ENCODE data around the gene ATP10A.

The ATP10A gene

GRCh38 chr15:25790000-25790660, 73.0 kb downstream of the ATP10A start:
- Histone ChIP-seq H3K27ac (no peak overlapping the region), H3K36me3 (ENCODE audit: insufficient read depth) (no peaks in the 10 kb centered on the region), H3K27me3 (ENCODE audit: insufficient read depth, low read depth) (no peaks in the 10 kb centered on the region), H3K79me2 (ENCODE audit: insufficient read depth, low read depth) (no peaks in the 10 kb centered on the region), H4K20me1 (ENCODE audit: insufficient read depth) (no peaks in the 10 kb centered on the region), H2AFZ (ENCODE audit: low read depth) (no peak overlapping the region), H3K4me1 (ENCODE audit: low read depth, poor library complexity, severe bottlenecking) (no peaks in the 10 kb centered on the region), H3K9ac (no peak overlapping the region), H3K4me2 (no peak overlapping the region), H3K4me3 (IDR thresholded peaks at IDR 0.05; ENCODE audit: insufficient read depth, low read depth, low read length) (no peak overlapping the region)
- TF ChIP-seq, protein P1, sequence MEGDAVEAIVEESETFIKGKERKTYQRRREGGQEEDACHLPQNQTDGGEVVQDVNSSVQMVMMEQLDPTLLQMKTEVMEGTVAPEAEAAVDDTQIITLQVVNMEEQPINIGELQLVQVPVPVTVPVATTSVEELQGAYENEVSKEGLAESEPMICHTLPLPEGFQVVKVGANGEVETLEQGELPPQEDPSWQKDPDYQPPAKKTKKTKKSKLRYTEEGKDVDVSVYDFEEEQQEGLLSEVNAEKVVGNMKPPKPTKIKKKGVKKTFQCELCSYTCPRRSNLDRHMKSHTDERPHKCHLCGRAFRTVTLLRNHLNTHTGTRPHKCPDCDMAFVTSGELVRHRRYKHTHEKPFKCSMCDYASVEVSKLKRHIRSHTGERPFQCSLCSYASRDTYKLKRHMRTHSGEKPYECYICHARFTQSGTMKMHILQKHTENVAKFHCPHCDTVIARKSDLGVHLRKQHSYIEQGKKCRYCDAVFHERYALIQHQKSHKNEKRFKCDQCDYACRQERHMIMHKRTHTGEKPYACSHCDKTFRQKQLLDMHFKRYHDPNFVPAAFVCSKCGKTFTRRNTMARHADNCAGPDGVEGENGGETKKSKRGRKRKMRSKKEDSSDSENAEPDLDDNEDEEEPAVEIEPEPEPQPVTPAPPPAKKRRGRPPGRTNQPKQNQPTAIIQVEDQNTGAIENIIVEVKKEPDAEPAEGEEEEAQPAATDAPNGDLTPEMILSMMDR (conservative IDR thresholded peaks at IDR 0.05; ENCODE audit: low read depth, low read length), result no peak

DNA sequence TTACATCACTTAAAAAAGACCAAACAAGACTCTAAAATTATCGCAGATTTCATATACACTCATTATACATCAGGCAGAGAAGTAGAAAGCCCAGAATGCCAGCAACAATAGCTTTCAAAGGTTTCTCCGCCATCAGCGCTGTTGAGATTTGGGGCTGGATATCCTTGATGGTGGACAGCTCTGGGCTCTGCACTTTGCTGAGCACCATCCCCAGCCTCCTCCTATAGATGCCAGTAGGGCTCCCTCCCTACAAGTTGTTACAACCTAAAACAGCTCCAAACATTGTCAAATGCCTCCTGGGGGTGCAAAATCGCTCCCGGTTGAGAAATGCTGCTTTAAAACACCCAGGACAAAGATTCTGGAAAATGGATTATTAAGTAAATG, 73.5 kb downstream of the ATP10A start:
- H3K4me3 ChIP-seq (IDR thresholded peaks at IDR 0.05; ENCODE audit: insufficient read depth, low read depth, low read length), result no peak overlapping the region
- no peaks in the 10 kb centered on the region for H3K4me1 ChIP-seq (ENCODE audit: low read depth, poor library complexity, severe bottlenecking)
- TF ChIP-seq, protein P1 (conservative IDR thresholded peaks at IDR 0.05; ENCODE audit: low read depth, low read length), result no peak
- H3K9ac ChIP-seq, result no peak overlapping the region
- H3K27me3 ChIP-seq (ENCODE audit: insufficient read depth, low read depth), result no peaks in the 10 kb centered on the region
- H3K36me3 ChIP-seq (ENCODE audit: insufficient read depth), result no peaks in the 10 kb centered on the region
- no peaks in the 10 kb centered on the region for H4K20me1 ChIP-seq (ENCODE audit: insufficient read depth)
- H3K27ac ChIP-seq, result no peak overlapping the region
- H3K79me2 ChIP-seq (ENCODE audit: insufficient read depth, low read depth), result no peaks in the 10 kb centered on the region
- no peak overlapping the region for H2AFZ ChIP-seq (ENCODE audit: low read depth)
- H3K4me2 ChIP-seq, result no peak overlapping the region

GRCh38 chr15:25789211-25789610, 73.9 kb downstream of the ATP10A start:
- H3K4me1 ChIP-seq (ENCODE audit: low read depth, poor library complexity, severe bottlenecking), result no peaks in the 10 kb centered on the region

DNA sequence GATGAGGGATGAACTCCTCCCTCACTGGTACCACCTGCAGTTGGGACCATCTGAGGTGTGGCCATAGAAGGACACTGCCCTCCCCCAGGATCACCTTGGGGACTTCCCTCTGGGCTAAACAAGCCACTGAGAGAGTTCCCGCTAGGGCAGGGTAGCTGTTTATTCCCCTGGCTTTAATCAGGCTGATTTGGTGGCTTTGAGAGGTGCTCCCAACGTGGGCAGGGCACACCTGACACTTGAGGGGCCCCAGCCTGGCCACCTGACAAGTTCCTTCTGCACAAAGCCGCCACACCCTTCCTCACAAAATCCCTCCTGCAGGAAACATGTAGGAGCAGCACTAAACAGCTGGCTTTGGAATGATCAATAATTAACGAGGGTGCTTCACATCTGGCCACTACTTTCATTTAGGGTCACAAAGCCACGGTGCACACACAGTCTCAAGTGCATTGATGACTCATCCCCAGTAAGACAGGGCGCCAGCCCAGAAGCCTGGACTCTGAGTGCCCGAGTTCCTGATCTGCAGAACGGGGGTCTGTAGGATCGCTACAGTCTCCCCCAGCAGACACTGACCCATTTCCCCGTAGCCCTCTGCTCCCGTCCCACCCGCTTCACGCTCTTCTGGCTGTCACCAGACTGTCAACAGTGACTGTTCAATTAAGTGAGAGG, 75.1 kb downstream of the ATP10A start:
- Histone ChIP-seq H3K27me3 (ENCODE audit: insufficient read depth, low read depth) (no peaks in the 10 kb centered on the region), H3K9ac (no peak overlapping the region), H2AFZ (ENCODE audit: low read depth) (no peak overlapping the region), H3K36me3 (ENCODE audit: insufficient read depth) (no peaks in the 10 kb centered on the region), H3K4me1 (ENCODE audit: low read depth, poor library complexity, severe bottlenecking) (no peaks in the 10 kb centered on the region), H4K20me1 (ENCODE audit: insufficient read depth) (no peaks in the 10 kb centered on the region), H3K4me3 (IDR thresholded peaks at IDR 0.05; ENCODE audit: insufficient read depth, low read depth, low read length) (no peak overlapping the region), H3K79me2 (ENCODE audit: insufficient read depth, low read depth) (no peaks in the 10 kb centered on the region), H3K27ac (no peak overlapping the region), H3K4me2 (no peak overlapping the region)
- TF ChIP-seq, protein P1 (conservative IDR thresholded peaks at IDR 0.05; ENCODE audit: low read depth, low read length), result no peak

More at GRCh38 chr15:25789211-25789610, 73.9 kb downstream of the ATP10A start:
- H3K36me3 ChIP-seq (ENCODE audit: insufficient read depth), result no peaks in the 10 kb centered on the region
- H3K27me3 ChIP-seq (ENCODE audit: insufficient read depth, low read depth), result no peaks in the 10 kb centered on the region
- no peak overlapping the region for H3K9ac ChIP-seq
- no peaks in the 10 kb centered on the region for H3K79me2 ChIP-seq (ENCODE audit: insufficient read depth, low read depth)
- no peak overlapping the region for H3K4me2 ChIP-seq
- no peak overlapping the region for H2AFZ ChIP-seq (ENCODE audit: low read depth)
- H3K4me3 ChIP-seq (IDR thresholded peaks at IDR 0.05; ENCODE audit: insufficient read depth, low read depth, low read length), result no peak overlapping the region
- H4K20me1 ChIP-seq (ENCODE audit: insufficient read depth), result no peaks in the 10 kb centered on the region
- no peak overlapping the region for H3K27ac ChIP-seq
- TF ChIP-seq, protein P1 (conservative IDR thresholded peaks at IDR 0.05; ENCODE audit: low read depth, low read length), result no peak
